Stimulated activated CD8-positive, alpha-beta memory T cell treated with anti-CD3 and anti-CD28 coated beads, Interleukin-2, amount 100 ng/mL, for 1 hour (primary cell): Measurements from ENCODE around the gene SYNE3.

Source experiments
- DNase-seq, 2 donors: peaks; one replicate each; pipeline ENCODE4 v3.0.0-alpha.2; 2020; ENCODE audit warnings: low read depth in 2 of 2

The SYNE3 gene, protein sequence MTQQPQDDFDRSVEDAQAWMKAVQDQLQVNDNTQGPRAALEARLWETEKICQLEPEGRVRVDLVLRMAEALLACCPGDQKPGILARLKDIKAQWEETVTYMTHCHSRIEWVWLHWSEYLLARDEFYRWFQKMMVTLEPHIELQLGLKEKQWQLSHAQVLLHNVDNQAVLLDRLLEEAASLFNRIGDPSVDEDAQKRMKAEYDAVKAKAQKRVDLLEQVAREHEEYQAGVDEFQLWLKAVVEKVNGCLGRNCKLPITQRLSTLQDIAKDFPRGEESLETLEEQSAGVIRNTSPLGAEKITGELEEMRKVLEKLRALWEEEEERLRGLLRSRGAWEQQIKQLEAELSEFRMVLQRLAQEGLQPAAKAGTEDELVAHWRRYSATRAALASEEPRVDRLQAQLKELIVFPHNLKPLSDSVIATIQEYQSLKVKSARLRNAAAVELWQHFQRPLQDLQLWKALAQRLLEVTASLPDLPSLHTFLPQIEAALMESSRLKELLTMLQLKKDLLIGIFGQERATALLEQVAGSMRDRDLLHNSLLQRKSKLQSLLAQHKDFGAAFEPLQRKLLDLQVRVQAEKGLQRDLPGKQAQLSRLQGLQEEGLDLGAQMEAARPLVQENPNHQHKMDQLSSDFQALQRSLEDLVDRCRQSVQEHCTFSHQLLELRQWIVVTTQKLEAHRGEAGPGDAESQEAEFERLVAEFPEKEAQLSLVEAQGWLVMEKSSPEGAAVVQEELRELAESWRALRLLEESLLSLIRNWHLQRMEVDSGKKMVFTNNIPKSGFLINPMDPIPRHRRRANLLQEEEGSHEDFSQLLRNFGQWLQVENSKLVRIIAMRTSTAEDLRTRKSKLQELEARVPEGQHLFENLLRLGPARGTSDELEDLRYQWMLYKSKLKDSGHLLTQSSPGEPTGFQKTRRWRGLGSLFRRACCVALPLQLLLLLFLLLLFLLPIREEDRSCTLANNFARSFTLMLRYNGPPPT

DNA sequence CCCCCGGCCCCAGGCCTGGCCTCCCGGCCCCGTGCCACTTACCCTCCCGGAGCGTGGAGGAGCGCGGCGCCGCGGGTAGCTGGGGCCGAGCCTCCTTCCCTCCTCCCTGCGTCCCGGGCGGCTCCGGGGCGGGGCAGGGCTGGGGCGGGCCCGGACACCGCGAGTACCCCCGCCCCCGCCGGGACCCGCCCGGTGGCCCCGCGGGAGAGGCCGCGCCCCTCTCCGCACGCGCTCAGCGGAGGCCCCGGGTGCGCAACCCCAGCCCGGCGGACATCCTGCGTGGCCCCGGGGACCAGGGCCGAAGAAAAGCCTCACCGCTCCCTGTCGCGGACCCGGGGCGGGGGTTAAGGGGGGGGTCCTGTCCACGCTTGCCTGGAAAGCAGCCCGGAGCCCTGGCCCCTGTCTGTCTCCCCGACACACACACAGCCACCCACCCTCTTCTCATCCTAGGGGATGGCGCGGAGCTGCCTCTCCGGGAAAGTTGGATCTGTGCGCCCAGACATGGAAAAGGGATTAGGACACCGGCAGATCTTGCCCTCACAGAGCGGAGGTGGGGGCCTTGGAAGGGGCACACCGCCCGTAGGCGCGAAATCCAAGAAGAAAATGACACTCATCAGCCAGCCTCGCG, at the start of gene SYNE3:
Gene SYNE3 (minus strand): TSS at position 97 of the 628 bp plus-strand sequence. CDS start 40,829 bp downstream, outside the sequence.
- DNase-seq: no peak

DNA sequence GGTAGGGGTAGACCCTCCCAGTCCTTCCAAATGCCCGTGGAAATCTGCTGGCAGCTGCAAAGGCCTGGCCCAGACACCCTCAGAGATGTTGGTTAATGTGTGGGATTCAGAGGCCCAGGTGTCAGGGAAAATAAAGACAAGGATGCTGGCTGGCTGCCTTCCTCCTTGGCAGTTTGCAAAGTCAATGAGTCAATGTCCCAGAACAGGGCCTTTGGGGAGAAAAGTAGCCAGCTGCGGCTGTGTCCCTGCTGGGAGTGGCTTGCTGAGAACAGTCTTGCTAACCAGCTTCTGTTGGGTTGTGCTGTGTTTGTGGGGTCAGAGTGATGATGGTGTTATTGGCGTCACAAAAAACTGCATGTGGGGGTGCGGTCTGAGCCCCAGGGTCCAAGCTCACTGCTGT, 47.6 kb upstream of the SYNE3 start:
- no peak for DNase-seq

DNA sequence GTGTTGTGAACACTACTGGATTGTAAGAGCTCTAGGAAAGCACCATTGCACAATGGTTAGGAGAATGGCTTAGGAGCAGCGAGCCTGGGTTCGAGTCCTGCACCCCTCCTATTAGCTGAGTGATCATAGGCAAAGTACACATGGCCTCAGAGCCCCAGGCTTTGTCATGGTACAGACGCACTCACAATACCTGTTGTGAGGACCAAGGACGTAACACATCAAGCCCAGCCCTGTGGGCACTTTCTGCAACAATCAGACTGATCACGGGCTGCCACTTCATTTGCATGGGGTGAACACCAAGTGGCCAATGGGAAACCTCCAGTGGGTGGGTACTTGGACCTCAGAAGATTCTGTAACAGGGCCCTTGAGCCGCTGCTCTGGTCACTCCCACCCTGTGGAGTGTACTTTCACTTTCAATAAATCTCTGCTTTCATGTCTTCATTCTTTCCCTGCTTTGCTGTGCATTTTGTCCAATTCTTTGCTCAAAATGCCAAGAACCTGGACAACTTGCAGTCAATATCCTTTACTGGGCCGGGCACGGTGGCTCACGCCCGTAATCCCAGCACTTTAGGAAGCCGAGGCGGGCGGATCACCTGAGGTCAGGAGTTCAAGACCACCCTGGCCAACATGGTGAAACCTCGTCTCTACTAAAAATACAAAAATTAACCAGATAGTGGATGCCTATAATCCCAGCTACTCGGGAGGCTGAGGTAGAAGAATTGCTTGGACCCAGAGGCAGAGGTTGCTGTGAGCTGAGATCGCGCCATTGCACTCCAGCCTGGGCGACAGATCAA, 46.6 kb upstream of the SYNE3 start:
- DNase-seq: no peak

DNA sequence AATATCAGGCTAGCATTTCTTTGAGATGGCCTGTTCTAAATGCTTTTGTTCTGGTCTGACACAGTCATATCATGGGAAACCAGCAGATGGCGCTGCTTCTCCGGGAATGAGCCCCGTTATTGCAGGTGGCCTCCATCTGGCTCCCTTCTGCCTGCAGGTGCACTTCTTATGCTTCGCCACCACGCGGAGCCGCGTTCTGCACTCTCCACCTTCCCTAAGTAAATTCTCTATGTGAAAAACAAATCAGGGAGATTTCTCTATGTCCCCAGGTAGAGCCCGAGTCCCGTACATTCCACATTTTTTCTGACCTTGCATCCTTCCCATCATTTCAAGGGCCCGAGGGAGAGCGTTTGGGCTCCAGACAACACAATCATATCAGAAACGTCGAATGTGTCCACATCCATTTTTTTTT, 44.6 kb upstream of the SYNE3 start:
- peak; percentile 64 to 72 for DNase-seq

DNA sequence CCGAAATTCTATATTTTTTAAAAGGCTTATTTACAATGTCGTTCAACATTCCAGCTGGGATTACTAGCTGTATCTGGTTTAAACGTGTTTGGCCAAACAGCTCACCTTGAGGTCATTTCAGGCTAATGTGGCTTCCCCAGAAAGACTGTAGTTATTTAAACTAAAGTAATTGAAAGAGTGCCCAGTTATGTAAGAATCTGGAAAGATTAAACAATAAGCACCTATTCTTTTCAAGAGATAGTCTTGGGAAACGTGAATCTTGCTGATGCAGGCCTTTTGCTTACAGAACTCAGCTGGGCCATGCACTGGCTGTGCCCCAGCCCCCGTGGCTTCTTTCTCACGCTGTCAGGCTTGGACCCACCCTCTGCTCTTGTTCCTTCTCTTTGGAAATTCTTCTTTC, 42.8 kb upstream of the SYNE3 start:
- DNase-seq: no peak

DNA sequence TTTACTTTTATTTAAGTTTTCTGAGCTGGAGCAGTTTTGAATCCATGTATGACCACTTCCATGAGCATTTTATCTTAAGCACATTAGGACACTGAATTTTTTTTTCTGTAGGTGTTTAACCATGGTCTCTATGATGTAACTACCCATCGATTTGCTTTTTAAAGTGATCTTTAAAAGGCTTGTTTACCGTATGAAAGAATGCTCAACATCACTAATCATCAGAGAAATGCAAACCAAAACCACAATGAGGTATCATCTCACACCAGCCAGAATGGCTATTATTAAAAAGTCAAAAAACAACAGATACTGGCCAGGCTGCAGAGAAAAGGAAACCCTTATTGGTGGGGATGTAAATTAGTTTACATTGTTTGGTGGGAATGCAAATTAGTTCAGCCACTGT, 41.4 kb upstream of the SYNE3 start:
- DNase-seq: no peak

DNA sequence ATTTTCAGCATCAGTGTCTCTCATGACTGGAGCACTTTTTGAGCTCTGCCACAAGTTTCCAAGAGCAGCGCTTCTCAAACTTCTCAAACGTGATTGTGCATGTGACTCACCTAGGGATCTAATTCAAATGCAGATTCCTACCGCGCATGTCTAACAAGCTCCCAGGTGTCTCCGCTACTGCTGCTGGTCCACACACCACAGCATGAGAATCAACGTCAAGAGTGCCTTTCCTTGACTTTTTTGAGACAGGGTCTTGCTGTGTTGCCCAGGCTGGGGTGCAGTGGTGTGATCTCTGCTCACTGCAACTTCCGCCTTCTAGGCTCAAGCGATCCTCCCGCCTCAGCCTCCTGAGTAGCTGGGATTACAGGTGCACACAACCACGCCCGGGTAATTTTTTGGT, 40.8 kb upstream of the SYNE3 start:
- no peak for DNase-seq

DNA sequence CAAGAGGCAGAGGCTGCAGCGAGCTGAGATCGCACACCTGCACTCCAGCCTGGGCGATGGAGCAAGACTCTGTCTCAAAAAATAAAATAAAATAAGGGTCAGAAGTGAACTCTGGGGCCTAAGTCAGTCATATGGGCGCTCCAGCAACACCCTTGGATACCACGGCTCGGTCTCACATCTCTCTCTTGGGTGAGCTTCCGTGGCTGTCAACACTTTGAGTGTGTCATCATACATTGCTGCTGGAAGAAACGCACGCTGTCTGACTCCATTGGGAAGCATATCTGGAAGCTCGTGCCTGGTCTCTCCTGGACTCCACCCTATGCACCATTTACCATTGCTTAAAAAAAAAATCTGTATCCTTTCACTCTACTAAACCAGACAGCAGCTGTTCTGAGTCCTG, 38.6 kb upstream of the SYNE3 start:
- no peak for DNase-seq

DNA sequence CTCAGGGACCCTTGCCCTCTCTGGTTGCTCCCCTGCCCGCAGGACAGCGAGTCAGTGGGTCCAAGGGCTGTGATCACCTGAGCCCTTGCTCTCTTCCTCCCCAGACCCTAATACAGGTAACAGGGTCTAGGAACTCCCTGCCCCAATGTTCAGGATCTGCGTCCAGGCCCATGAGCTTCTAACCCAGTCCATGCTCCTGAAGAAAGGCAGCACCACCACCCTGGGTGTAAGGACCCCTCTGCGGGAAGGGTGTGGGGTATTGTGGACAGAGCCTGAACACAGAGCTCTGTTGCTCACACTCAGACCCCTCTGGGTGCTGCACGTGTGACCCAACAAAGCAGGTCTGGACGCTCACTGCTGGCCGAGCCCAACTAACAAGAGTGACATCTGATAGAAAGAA, 36.7 kb upstream of the SYNE3 start:
- DNase-seq: no peak

DNA sequence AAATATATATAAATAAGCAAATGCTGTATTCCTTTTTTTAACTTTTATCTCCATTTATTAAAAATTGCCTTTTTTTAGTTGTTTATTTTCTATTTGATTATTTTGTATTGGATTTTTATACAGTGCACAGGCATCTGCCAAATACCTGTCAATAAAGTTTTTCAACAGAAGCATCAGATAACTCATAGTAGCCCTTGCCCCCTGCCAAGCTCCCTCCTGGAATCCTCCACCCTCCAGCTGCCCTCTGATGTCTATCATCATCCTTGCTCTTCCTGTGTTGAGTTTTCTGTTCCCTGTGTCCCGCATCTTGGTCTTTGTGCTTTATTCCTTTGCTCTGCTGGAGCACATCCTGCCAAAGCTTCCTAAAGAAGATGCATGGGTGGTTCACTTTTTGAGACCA, 35.0 kb upstream of the SYNE3 start:
- DNase-seq: no peak

DNA sequence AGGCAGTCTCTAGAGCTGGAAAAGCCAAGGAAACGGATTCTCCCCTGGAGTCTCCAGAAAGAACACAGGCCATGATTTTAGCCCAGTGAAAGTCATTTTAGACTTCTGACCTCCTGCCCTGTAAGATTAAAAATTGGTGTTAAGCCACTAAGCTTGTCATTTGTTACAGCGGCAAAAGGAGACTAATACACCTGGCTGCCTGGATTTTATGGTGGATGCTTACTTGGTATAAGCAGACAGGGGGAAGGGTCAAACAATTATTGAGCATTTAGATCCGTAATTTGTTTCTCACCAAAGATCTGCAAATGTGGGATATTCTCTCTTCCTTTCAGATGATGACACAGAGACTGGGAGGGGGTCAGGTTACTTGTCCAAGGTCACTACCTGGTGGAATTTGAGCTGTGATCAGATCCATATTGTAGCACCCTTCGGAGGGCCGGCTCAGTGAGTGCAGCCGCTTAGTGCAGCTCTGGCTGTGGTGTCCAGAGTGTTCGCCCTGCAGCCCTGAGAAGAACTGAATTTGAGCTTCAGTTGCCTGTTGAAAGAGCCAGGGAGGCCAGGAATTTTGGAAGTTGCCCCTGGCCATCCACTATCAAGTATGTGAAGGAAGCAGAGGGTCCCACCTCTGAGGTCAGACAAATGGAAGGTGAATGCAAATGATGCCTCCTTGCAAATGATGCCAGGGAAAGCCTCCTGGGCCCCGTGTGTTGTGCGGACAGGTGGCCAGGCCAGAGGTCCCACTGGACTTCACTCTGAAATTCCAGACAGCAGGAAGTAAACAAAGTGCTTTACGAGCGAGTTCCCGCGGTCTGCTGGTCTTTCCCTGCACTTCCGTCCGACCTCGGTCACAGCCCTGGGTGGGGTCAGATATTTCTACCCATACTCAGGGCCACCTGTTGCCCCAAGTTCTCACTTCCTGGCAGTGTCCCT, 33.5 kb upstream of the SYNE3 start:
- DNase-seq: no peak

DNA sequence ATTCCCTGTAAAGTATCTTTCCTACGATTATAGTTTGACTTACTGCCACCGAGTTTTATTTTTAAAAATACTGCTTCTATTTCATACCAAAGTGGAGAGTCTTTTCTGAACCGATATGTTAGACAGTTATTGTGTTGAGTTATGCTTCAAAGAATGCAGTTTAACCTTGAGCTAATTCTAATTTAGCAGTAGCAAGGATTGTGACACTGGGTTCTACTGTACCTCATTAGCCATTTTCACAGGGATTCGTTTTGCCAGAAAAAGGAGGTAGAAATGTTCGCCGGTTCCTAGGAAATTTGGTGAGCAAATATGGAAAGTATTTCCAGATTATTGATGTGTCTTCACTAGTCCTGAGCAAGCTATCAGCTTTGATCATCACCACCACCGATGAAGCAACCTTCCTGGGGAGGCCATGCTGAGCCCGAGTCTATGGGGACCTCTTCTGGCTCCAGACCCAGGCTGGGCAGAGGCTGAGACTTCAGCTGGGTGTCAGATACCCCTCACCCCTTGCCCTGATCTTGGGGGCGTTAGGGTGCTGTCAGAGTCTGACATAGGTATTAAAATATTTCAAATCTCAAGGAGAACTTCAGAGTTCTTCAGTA, 32.0 kb upstream of the SYNE3 start:
- DNase-seq: no peak

DNA sequence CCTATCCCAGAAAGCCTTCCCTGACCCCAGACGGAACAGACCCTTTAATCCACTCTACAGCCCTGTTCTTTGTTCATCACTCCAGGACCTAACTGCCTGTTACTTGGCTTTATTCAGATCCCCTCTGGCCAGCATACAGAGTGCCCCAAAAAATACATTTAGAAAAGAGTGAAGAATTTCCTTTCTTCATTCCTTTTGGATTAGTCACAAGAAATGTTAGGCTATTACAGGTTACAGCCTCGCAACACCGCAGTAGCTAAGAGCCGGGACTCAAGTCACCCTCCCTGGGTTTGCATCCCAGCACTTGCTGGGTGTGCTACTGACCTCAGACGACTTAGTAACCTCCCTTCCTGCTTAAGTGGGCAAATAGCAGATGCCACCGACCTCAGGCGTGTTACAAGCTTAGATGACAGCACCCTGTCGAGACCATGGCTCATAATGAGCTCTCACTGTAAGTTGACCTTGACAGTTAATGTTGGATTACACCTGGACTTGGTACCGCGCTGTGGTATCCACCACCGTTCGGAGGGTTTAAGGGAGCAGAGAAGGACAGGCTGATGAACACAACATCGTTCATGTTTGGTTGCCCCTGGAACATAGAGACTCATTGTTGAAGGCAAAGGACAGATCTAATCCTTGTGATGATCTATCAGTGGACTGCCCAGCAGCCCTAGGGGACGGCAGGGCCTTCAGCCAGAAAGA, 31.3 kb upstream of the SYNE3 start:
- no peak for DNase-seq

DNA sequence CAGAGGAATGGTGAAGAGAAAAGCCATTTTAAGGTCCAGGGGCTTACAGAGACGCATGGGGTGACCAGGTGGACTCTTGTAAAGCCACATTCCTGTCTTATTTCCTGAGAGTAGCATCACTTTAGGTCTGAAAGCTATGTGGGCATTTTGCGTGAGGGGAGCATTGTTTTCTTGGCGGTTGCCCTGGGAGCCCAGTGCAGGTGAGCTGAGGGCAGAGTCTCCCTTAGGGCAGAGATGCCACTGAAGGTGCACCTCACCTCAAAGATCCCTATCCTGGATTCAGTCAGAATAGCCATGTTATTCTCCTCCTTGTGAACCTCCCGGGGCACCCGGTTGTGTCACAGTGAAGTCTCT, 30.8 kb upstream of the SYNE3 start:
- DNase-seq: no peak

DNA sequence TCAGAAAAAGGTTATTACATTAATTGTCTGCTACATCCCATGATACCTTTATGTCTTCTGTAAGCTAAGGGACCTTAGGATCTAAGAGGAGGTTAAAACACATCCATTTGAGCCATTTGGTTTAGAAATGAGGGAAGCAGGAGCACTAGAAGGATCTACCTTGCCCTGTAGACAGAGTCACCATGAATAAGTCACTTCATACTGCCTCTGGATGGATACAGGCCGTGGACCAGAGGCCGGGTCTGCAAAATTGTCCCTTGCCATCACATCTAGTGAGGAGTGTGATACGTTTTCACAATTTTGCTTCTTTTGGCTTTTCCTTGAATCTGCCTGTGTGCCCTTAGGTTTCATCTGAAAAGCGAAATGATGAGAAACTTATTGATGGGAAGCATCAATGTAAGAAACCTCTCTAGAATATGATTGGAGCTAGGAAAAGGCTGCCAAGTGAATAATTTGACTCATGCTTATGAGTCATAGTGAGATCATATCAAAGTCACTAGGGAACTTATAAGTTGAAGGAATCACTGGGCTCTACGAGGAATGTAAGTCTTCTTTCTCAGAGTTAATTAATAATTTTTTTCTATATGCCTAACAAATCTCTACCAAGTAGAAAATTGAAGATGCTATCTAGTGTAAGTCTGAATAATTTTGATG, 29.2 kb upstream of the SYNE3 start:
- no peak for DNase-seq

DNA sequence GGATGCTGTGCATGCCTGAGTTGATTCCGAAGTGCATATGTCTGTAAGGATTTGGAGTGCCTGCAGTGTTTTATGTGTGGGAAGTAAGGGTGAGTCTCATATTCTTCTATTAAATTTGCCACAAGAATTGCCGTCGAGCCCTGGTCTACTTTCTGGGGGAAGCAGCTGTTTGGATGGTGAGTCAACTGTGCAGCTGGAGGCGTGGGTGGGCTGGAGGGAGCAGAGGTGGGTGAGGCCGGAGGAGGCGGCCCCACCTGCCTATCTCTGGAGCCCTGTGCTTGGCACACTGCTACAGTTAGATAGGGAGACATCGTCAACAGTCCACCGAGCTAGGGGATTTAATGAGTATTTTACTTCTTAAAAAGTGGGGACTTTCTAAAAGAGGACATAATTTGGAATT, 28.1 kb upstream of the SYNE3 start:
- no peak for DNase-seq

DNA sequence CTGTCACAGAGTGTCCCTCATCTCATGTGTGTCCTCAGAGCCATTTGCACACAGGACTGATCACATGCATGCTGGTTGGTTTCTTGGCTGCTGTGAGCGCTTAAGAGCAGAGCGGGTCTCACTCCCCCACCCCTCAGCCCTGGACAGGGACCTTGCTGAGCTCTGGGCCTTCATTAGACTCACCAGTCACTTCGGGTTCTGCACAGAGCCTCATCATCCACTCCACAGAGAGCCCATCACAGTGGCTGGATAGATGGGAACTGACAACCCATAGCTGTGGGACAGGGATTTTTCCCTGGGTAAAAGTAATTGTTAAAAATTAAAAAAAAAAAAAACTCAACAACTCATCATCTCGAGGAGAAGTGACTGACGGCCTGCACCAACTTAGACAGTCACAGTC, 26.6 kb upstream of the SYNE3 start:
- DNase-seq: no peak

DNA sequence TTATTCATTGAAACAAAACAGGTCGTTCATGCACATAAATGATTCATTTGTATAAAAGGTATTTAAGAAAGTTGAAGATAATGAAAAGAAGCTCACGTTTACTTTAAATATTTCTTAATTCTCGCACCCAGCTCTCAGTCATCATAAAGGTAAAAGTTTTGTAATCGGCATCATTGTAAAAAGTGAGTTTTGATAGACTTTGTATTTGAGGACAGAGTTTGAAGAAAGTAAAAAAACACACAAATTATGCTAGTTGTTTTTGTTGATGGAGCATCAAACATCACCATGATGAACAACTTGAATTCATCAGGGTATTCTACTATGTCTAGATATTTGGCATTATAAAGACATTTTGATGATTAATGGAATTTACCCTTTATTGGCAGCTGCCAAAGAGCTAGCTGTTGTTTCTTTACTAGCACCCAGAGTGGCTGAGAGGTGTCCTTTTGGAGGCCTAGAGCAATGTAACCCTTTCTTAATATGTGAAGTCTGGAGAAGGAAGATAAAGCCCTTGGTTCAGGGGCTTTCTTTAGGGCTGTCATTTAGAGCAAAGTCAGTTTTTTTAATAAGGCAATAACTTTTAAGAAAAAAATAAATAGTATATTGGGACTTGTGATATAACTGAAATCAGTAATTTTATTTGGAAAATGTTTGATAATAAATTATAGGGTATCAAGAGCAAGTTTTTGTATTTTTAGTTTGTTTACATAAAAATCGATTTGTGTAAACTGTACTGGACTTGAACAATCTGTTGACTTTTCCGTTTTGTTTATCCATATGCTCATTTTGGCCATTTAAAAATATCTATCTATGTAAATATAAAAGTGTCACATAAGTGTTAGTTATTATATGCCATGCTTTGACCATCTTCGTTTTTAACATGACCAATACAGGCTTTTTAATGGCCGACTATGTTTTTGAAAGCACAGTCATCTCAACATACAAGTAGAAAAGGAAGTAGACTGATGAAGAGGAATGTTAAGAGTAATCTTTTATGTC, 25.8 kb upstream of the SYNE3 start:
- no peak for DNase-seq
